C4-2B (cell line): ENCODE results near the gene PRKCE.
"Not testable (repeated sequence)": the region's sequence is repeated elsewhere in the genome, so short reads cannot be mapped to it uniquely, and the experiment has no call there.

Source experiments
- CTCF ChIP-seq: fragments of 450-650 bp; conservative IDR thresholded peaks from 2 replicates; pipeline ENCODE4 v1.5.1; 2017; ENCODE audit warnings: mild to moderate bottlenecking
- ZFX ChIP-seq: fragments of 450-650 bp; IDR thresholded peaks from 2 replicates; pipeline ENCODE4 v1.6.1; 2017

DNA sequence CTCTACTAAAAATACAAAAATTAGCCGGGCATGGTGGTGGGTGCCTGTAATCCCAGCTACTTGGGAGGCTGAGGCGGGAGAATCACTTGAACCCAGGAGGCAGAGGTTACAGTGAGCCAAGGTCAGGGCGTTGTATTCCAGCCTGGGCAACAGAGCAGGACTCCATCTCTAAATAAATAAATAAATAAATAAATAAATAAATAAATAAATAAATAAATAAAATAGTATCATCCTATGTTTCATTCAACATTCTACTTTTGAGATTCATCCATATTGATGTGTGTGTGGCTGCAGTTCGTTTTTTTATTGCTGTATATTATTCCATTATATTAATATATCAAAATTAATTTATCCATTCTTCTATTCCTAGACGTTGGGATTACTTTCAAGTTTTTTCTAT, 207.4 kb downstream of the PRKCE start:
- not testable (repeated sequence) for TF ChIP-seq CTCF, ZFX
